Endothelial cell of umbilical vein (primary cell): ENCODE measurements around the gene RAB31.

Experiments
- CTCF ChIP-seq, 2 donors: IDR thresholded peaks; 1 replicate in 1 of 2; 2 replicates in 1 of 2; pipeline ENCODE4 v1.5.1; 2011; ENCODE audit warnings: low read length in 2 of 2, mild to moderate bottlenecking in 2 of 2, moderate library complexity in 2 of 2, control low read depth in 1 of 2, inconsistent platforms in 1 of 2, low read depth in 1 of 2; ENCODE audit not compliant: insufficient read depth in 1 of 2; ENCODE audit errors: extremely low read depth in 1 of 2
- EZH2 ChIP-seq: IDR thresholded peaks from 2 replicates; pipeline ENCODE4 v1.6.1; 2012; ENCODE audit warnings: borderline replicate concordance, low read depth, mild to moderate bottlenecking, moderate library complexity, low read length, inconsistent platforms; ENCODE audit not compliant: severe bottlenecking
- MAX ChIP-seq: IDR thresholded peaks from 2 replicates; pipeline ENCODE4 v1.6.1; 2011; ENCODE audit not compliant: insufficient read depth, insufficient read length
- POLR2A ChIP-seq: IDR thresholded peaks from 2 replicates; pipeline ENCODE4 v1.6.1; 2012; ENCODE audit warnings: low read depth, mild to moderate bottlenecking, control low read depth, low read length
- POLR2AphosphoS5 ChIP-seq: IDR thresholded peaks from 2 replicates; pipeline ENCODE4 v1.6.1; 2012; ENCODE audit warnings: low read depth, mild to moderate bottlenecking, control low read depth, low read length, moderate library complexity; ENCODE audit not compliant: insufficient read depth

- TF ChIP-seq POLR2A (no peak), CTCF (IDR thresholded peaks at IDR 0.05; ENCODE audit: extremely low read depth in 1 of 2, insufficient read depth in 1 of 2, low read depth in 1 of 2, low read length in 2 of 2) (no peak), EZH2 (no peak), POLR2AphosphoS5 (no peak), MAX (no peak)
These were observed 6.4 kb downstream of the RAB31 start for GRCh38 chr18:9714266-9715087.
